Measurements from ENCODE around the gene VASN.

Gene VASN

DNA sequence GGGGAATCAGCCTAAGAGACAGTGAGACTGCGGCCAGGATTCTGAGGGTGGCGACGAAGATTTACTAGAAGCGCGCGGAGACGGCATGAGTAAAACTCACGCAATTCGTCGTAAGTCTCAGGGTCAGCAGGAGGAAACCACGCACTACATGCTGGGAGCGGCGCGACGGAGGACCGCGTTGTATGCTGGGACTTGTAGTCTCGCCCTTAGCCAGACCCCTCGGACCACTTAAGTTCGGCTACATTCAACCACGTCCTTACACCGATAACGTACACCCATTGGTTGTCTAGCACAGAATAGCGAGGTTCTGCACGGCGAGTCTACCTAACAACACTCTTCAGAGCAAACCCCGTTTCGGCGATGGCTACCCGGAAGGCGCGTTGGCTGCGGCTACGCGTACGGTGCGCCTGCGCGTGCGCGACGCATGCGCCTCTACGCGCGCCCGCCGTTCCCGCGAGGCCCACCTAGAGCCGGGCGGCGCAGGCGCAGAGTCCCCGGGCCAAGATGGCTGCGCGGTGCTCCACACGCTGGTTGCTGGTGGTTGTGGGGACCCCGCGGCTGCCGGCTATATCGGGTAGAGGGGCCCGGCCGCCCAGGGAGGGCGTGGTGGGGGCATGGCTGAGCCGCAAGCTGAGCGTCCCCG, 53.9 kb downstream of the VASN start, which contains the start of gene DNAJA3:
Gene DNAJA3, plus strand, starts transcription at position 491 of the 643 bp plus-strand sequence. Its CDS starts 14 bp downstream, at position 505.
- peak within 1 kb of the TSS in 1 of 2 experiments; percentile 76 for H3K14ac ChIP-seq (ENCODE audit: low read length in 2 of 2)
- peak within 1 kb of the TSS; percentile 85 to 93 for H3K4ac ChIP-seq (ENCODE audit: low read depth in 1 of 2, low read length in 2 of 2)
- peak within 1 kb of the TSS; percentile 94 for H3K9ac ChIP-seq (ENCODE audit: low read length)
- WGBS: under 1% methylated on average over 68 of the region's 68 CpGs
- H3K79me1 ChIP-seq (replicated peaks; ENCODE audit: low read length, poor library complexity, severe bottlenecking): peaks cover 8% of the 10 kb centered on the region
- H3K27ac ChIP-seq (ENCODE audit: low read length, poor library complexity, severe bottlenecking): peak within 1 kb of the TSS; percentile 99
- H4K91ac ChIP-seq (ENCODE audit: low read length): peak within 1 kb of the TSS; percentile 99
- H3K27me3 ChIP-seq (ENCODE audit: control insufficient read depth in 1 of 2, insufficient read depth in 1 of 2, low read length in 2 of 2): no peaks in the 10 kb centered on the region
- peak within 1 kb of the TSS; percentile 83 for H2AFZ ChIP-seq (ENCODE audit: low read depth, low read length)
- no peaks in the 10 kb centered on the region for H3K9me3 ChIP-seq (ENCODE audit: control insufficient read depth, low read length)
- peak within 1 kb of the TSS; percentile 99 for H4K8ac ChIP-seq (ENCODE audit: low read length)
- H3K4me1 ChIP-seq (ENCODE audit: control insufficient read depth, insufficient read depth, low read depth, low read length): peaks cover 6% of the 10 kb centered on the region
- H2BK5ac ChIP-seq (ENCODE audit: low read depth, low read length, poor library complexity, severe bottlenecking): peak within 1 kb of the TSS; percentile 90
- H2BK120ac ChIP-seq (ENCODE audit: low read depth, low read length): peak within 1 kb of the TSS; percentile 74
- no peak within 1 kb of the TSS for H2AK5ac ChIP-seq (ENCODE audit: low read length, severe bottlenecking)
- no peak within 1 kb of the TSS for H2BK15ac ChIP-seq (ENCODE audit: low read depth, poor library complexity, severe bottlenecking)
- H2BK12ac ChIP-seq (ENCODE audit: low read length in 2 of 2): peak within 1 kb of the TSS; percentile 40 to 59
- H3K36me3 ChIP-seq (ENCODE audit: control insufficient read depth in 1 of 2, insufficient read depth in 2 of 2, low read depth in 1 of 2, low read length in 2 of 2): peaks cover 6 to 9% of the 10 kb centered on the region in 2 experiments
- peak within 1 kb of the TSS; percentile 97 for H3K18ac ChIP-seq (ENCODE audit: low read depth in 1 of 2, low read length in 2 of 2)
- DNase-seq: peak; percentile 98
- H3K4me3 ChIP-seq (ENCODE audit: insufficient read depth in 1 of 2, low read depth in 1 of 2, low read length in 2 of 2): peak within 1 kb of the TSS; percentile 80 to 86
- peak within 1 kb of the TSS in 1 of 2 experiments; percentile 54 for H3K23ac ChIP-seq (ENCODE audit: low read length in 2 of 2)
- H3K4me2 ChIP-seq (ENCODE audit: low read length, poor library complexity, severe bottlenecking): peak within 1 kb of the TSS; percentile 69

DNA sequence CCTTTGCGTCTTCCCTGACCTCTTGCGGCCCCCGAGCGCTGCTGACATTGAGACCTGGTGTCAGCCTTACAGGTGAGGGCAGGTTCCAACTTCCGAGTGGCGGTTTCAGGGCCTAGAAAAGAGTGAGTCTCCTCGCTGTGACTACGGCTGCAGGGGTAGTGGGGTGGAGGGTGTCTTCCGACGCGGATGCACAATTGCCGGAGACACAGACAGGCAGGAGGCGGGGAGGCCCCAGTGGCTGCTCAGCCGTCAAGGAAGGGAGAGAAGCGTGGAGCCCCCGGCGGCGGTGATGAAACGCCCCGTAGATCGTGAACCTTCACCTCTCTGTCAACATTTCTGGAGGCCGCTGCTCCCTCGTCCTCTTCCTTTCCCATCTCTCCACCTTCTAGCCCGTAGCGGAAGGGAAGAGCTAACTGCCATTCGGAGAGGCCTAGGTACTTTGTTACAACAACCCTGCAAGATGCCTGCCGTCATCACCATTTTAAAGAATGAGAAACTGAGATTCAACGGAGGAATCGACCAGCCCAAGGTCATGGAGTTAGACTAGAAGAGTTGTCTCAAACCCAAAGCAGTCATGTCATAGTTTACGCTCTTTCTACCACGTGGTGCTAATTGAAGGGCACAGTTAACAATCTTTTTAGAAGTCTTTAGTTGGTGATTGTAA, 54.5 kb downstream of the VASN start:
- WGBS: 4% methylated on average over 30 of the region's 31 CpGs
- Histone ChIP-seq H3K36me3 (ENCODE audit: control insufficient read depth in 1 of 2, insufficient read depth in 2 of 2, low read depth in 1 of 2, low read length in 2 of 2) (peaks cover 6 to 15% of the 10 kb centered on the region in 2 experiments), H3K9me3 (ENCODE audit: control insufficient read depth, low read length) (no peaks in the 10 kb centered on the region), H3K4ac (ENCODE audit: low read depth in 1 of 2, low read length in 2 of 2) (peak overlapping the region in 1 of 2 experiments; percentile 34), H2AK5ac (ENCODE audit: low read length, severe bottlenecking) (no peak overlapping the region), H3K18ac (ENCODE audit: low read depth in 1 of 2, low read length in 2 of 2) (peak overlapping the region; percentile 5 to 73), H3K27ac (ENCODE audit: low read length, poor library complexity, severe bottlenecking) (no peak overlapping the region), H3K9ac (ENCODE audit: low read length) (peak overlapping the region; percentile 94), H4K8ac (ENCODE audit: low read length) (peak overlapping the region; percentile 5), H2BK15ac (ENCODE audit: low read depth, poor library complexity, severe bottlenecking) (no peak overlapping the region), H2BK120ac (ENCODE audit: low read depth, low read length) (no peak overlapping the region), H4K91ac (ENCODE audit: low read length) (no peak overlapping the region), H3K79me1 (replicated peaks; ENCODE audit: low read length, poor library complexity, severe bottlenecking) (peaks cover 8% of the 10 kb centered on the region), H3K4me3 (ENCODE audit: insufficient read depth in 1 of 2, low read depth in 1 of 2, low read length in 2 of 2) (peak overlapping the region; percentile 80 to 86), H3K4me1 (ENCODE audit: control insufficient read depth, insufficient read depth, low read depth, low read length) (peaks cover 6% of the 10 kb centered on the region), H3K23ac (ENCODE audit: low read length in 2 of 2) (no peak overlapping the region), H2BK5ac (ENCODE audit: low read depth, low read length, poor library complexity, severe bottlenecking) (no peak overlapping the region), H3K4me2 (ENCODE audit: low read length, poor library complexity, severe bottlenecking) (peak overlapping the region; percentile 69), H3K27me3 (ENCODE audit: control insufficient read depth in 1 of 2, insufficient read depth in 1 of 2, low read length in 2 of 2) (no peaks in the 10 kb centered on the region), H2BK12ac (ENCODE audit: low read length in 2 of 2) (no peak overlapping the region), H3K14ac (ENCODE audit: low read length in 2 of 2) (peak overlapping the region in 1 of 2 experiments; percentile 64), H2AFZ (ENCODE audit: low read depth, low read length) (peak overlapping the region; percentile 46)
- no peak for DNase-seq

DNA sequence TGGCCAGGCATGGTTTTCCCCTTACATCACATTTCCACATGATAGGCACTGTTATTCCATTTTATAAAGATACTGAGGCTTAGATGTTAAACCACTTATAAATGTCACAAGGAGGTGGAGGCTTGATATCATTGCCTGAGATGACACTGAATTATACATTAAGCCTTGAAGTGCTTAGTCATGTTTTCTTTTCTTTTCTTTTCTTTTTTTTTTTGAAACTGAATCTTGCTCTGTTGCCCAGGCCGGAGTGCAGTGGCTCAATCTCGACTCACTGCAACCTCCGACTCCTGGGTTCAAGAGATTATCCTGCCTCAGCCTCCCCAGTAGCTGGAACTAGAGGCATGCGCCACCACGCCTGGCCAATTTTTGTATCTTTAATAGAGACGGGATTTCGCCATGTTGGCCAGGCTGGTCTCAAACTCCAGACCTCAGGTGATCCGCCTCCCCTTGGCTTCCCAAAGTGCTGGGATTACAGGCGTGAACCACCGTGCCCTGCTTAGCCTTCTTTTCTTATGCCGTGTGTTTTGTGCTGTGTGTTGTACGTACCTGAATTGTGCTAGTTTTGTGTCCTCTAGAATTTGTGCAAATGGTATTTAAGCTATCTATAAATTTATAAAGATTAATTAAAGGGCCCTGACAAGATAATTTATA, 55.2 kb downstream of the VASN start:
- Histone ChIP-seq H3K14ac (ENCODE audit: low read length in 2 of 2) (no peak overlapping the region), H3K36me3 (ENCODE audit: control insufficient read depth in 1 of 2, insufficient read depth in 2 of 2, low read depth in 1 of 2, low read length in 2 of 2) (peaks cover 6 to 22% of the 10 kb centered on the region in 2 experiments), H2AFZ (ENCODE audit: low read depth, low read length) (no peak overlapping the region), H3K9me3 (ENCODE audit: control insufficient read depth, low read length) (no peaks in the 10 kb centered on the region), H2BK15ac (ENCODE audit: low read depth, poor library complexity, severe bottlenecking) (no peak overlapping the region), H3K27ac (ENCODE audit: low read length, poor library complexity, severe bottlenecking) (no peak overlapping the region), H3K9ac (ENCODE audit: low read length) (peak overlapping the region; percentile 94), H2BK5ac (ENCODE audit: low read depth, low read length, poor library complexity, severe bottlenecking) (no peak overlapping the region), H3K4ac (ENCODE audit: low read depth in 1 of 2, low read length in 2 of 2) (no peak overlapping the region), H3K4me3 (ENCODE audit: insufficient read depth in 1 of 2, low read depth in 1 of 2, low read length in 2 of 2) (peak overlapping the region in 1 of 2 experiments; percentile 86), H3K4me1 (ENCODE audit: control insufficient read depth, insufficient read depth, low read depth, low read length) (peaks cover 6% of the 10 kb centered on the region), H3K4me2 (ENCODE audit: low read length, poor library complexity, severe bottlenecking) (peak overlapping the region; percentile 69), H4K8ac (ENCODE audit: low read length) (no peak overlapping the region), H2BK12ac (ENCODE audit: low read length in 2 of 2) (no peak overlapping the region), H3K18ac (ENCODE audit: low read depth in 1 of 2, low read length in 2 of 2) (no peak overlapping the region), H3K27me3 (ENCODE audit: control insufficient read depth in 1 of 2, insufficient read depth in 1 of 2, low read length in 2 of 2) (no peaks in the 10 kb centered on the region), H2AK5ac (ENCODE audit: low read length, severe bottlenecking) (no peak overlapping the region), H3K23ac (ENCODE audit: low read length in 2 of 2) (no peak overlapping the region), H4K91ac (ENCODE audit: low read length) (no peak overlapping the region), H2BK120ac (ENCODE audit: low read depth, low read length) (no peak overlapping the region), H3K79me1 (replicated peaks; ENCODE audit: low read length, poor library complexity, severe bottlenecking) (peaks cover 11% of the 10 kb centered on the region)
- DNase-seq: no peak
- 95% methylated on average over 10 of the region's 12 CpGs for WGBS

DNA sequence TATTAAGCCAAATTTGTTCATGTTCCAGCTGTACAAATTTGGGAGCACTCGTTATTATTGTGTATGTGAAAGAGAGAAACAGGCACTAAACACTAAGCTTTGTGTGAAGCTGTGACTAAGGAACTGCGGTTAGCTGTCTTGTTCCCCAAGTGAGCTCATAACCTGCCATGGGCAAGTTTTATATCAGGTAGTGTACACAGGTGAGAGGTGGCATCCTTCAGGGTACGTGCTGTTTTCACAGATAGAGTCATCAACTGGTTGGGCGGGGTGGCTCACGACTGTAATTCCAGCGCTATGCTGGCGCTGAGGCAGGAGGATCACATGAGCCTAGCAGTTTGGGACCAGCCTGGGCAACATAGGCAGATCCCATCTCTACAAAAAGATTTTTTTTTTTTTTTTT, 56.9 kb downstream of the VASN start:
- no peak overlapping the region for H2BK5ac ChIP-seq (ENCODE audit: low read depth, low read length, poor library complexity, severe bottlenecking)
- H3K79me1 ChIP-seq (replicated peaks; ENCODE audit: low read length, poor library complexity, severe bottlenecking): peaks cover 19% of the 10 kb centered on the region
- H3K36me3 ChIP-seq (ENCODE audit: control insufficient read depth in 1 of 2, insufficient read depth in 2 of 2, low read depth in 1 of 2, low read length in 2 of 2): peaks cover 6 to 30% of the 10 kb centered on the region in 2 experiments
- H2BK15ac ChIP-seq (ENCODE audit: low read depth, poor library complexity, severe bottlenecking): no peak overlapping the region
- H3K4me3 ChIP-seq (ENCODE audit: insufficient read depth in 1 of 2, low read depth in 1 of 2, low read length in 2 of 2): no peak overlapping the region
- WGBS: 97% methylated on average over 7 of the region's 7 CpGs
- no peak overlapping the region for H2AK5ac ChIP-seq (ENCODE audit: low read length, severe bottlenecking)
- no peak overlapping the region for H3K27ac ChIP-seq (ENCODE audit: low read length, poor library complexity, severe bottlenecking)
- H3K4me1 ChIP-seq (ENCODE audit: control insufficient read depth, insufficient read depth, low read depth, low read length): peaks cover 6% of the 10 kb centered on the region
- H2BK120ac ChIP-seq (ENCODE audit: low read depth, low read length): no peak overlapping the region
- no peak overlapping the region for H2BK12ac ChIP-seq (ENCODE audit: low read length in 2 of 2)
- H3K4me2 ChIP-seq (ENCODE audit: low read length, poor library complexity, severe bottlenecking): no peak overlapping the region
- no peak overlapping the region for H4K8ac ChIP-seq (ENCODE audit: low read length)
- H4K91ac ChIP-seq (ENCODE audit: low read length): no peak overlapping the region
- no peak overlapping the region for H3K18ac ChIP-seq (ENCODE audit: low read depth in 1 of 2, low read length in 2 of 2)
- no peaks in the 10 kb centered on the region for H3K9me3 ChIP-seq (ENCODE audit: control insufficient read depth, low read length)
- no peak overlapping the region for H3K14ac ChIP-seq (ENCODE audit: low read length in 2 of 2)
- H3K9ac ChIP-seq (ENCODE audit: low read length): no peak overlapping the region
- no peak for DNase-seq
- no peak overlapping the region for H3K4ac ChIP-seq (ENCODE audit: low read depth in 1 of 2, low read length in 2 of 2)
- no peaks in the 10 kb centered on the region for H3K27me3 ChIP-seq (ENCODE audit: control insufficient read depth in 1 of 2, insufficient read depth in 1 of 2, low read length in 2 of 2)
- no peak overlapping the region for H3K23ac ChIP-seq (ENCODE audit: low read length in 2 of 2)
- no peak overlapping the region for H2AFZ ChIP-seq (ENCODE audit: low read depth, low read length)
